HG02571 (cell line): ENCODE measurements around the gene POLR2J.
A peak's percentile ranks its signal among the peaks of the same experiment; 100 is the strongest.
"Not testable (repeated sequence)": the region's sequence is repeated elsewhere in the genome, so short reads cannot be mapped to it uniquely, and the experiment has no call there.

Experiments used
- ATAC-seq: cut with Tn5 transposase; IDR thresholded peaks from one replicate; pipeline ENCODE4 v1.9.1; 2021; ENCODE audit warnings: mild to moderate bottlenecking, moderate library complexity; ENCODE audit not compliant: unreplicated experiment

Gene POLR2J

GRCh38 chr7:102496861-102497260 lies 18.1 kb upstream of the POLR2J start:
- not testable (repeated sequence) for ATAC-seq

GRCh38 chr7:102494473-102495149 lies 15.9 kb upstream of the POLR2J start:
- ATAC-seq: peak; percentile 47

GRCh38 chr7:102494026-102494425 lies 15.3 kb upstream of the POLR2J start:
- not testable (repeated sequence) for ATAC-seq

- ATAC-seq: peak; percentile 47
Observed at GRCh38 chr7:102493220-102493935, 14.7 kb upstream of the POLR2J start.

GRCh38 chr7:102490529-102491075 lies 11.9 kb upstream of the POLR2J start:
- ATAC-seq: peak; percentile 36

- ATAC-seq: not testable (repeated sequence)
Observed at GRCh38 chr7:102484317-102484716, 5.6 kb upstream of the POLR2J start.

GRCh38 chr7:102481962-102482361 lies 3.2 kb upstream of the POLR2J start:
- ATAC-seq: not testable (repeated sequence)

GRCh38 chr7:102479982-102480637 lies 1.4 kb upstream of the POLR2J start:
- ATAC-seq: not testable (repeated sequence)

GRCh38 chr7:102479209-102479584 lies 475 bp upstream of the POLR2J start:
- peak; percentile 18 for ATAC-seq

- ATAC-seq: not testable (repeated sequence)
Observed at GRCh38 chr7:102474736-102475435, 3.8 kb downstream of the POLR2J start.

GRCh38 chr7:102474116-102474515 lies 4.6 kb downstream of the POLR2J start:
- ATAC-seq: not testable (repeated sequence)

- ATAC-seq: no peak
Observed at GRCh38 chr7:102473271-102473991, 5.3 kb downstream of the POLR2J start.

- no peak for ATAC-seq
Observed at GRCh38 chr7:102472126-102473041, 6.3 kb downstream of the POLR2J start.

- ATAC-seq: no peak
Observed at GRCh38 chr7:102471791-102472125, 7.0 kb downstream of the POLR2J start.

GRCh38 chr7:102469972-102470825 lies 8.5 kb downstream of the POLR2J start:
- ATAC-seq: no peak

GRCh38 chr7:102469351-102469971 lies 9.3 kb downstream of the POLR2J start:
- ATAC-seq: no peak

- no peak for ATAC-seq
Observed at GRCh38 chr7:102468478-102469350, 10.0 kb downstream of the POLR2J start.
